Peyer's patch (tissue), 4 donors: ENCODE data around the gene NKD1. TPM values are rescaled to one million over a fixed set of nuclear protein-coding genes. Genes with fewer than 3 reads are reported as not detected.

Experiments
- DNase-seq, 3 donors: peaks; one replicate each; pipeline ENCODE4 v3.0.0-alpha.2; 2017 to 2019
- H3K27ac ChIP-seq, 4 donors: fragments of 200-600 bp; sonication (generic); one replicate each; pipeline ENCODE4 v1.5.1; 2016 to 2019
- H3K27me3 ChIP-seq, 2 donors: fragments of 200-600 bp; sonication (generic); one replicate each; pipeline ENCODE4 v1.5.1; 2019
- H3K36me3 ChIP-seq, 3 donors: fragments of 200-600 bp; sonication (generic); one replicate each; pipeline ENCODE4 v1.5.1; 2016 to 2019
- H3K4me1 ChIP-seq, 4 donors: fragments of 200-600 bp; sonication (generic); one replicate each; pipeline ENCODE4 v1.5.1; 2016 to 2019
- H3K4me3 ChIP-seq, 4 donors: fragments of 200-600 bp; sonication (generic); 1 replicate in 3 of 4; 2 replicates in 1 of 4; pipeline ENCODE4 v1.5.1; 2016 to 2019; ENCODE audit warnings: mild to moderate bottlenecking in 1 of 4
- H3K9me3 ChIP-seq, 4 donors: fragments of 200-600 bp; sonication (generic); one replicate each; pipeline ENCODE4 v1.5.1; 2016 to 2019; ENCODE audit warnings: mild to moderate bottlenecking in 1 of 4
- POLR2A ChIP-seq, 2 donors: fragments of 450-650 bp; IDR thresholded peaks; one replicate each; pipeline ENCODE4 v1.5.1; 2017; ENCODE audit warnings: antibody characterized with exemption in 2 of 2, mild to moderate bottlenecking in 2 of 2, moderate library complexity in 2 of 2
- total RNA-seq, 4 donors: library from RNA; depleted of rRNA; stranded (reverse); fragments of >200 nt; gene quantifications; one replicate each; pipeline ENCODE4 v1.1.0, GENCODE V29; 2016
- TF ChIP-seq, protein P1 (sequence below), 6 experiments: fragments of 450-650 bp in 4 of 6; fragments of 200-600 bp in 2 of 6; sonication (generic) in 1 of 6; IDR thresholded peaks; one replicate each; pipeline ENCODE4 v1.5.1; 2017 to 2019; ENCODE audit warnings: antibody characterized with exemption in 6 of 6, mild to moderate bottlenecking in 3 of 6, moderate library complexity in 1 of 6

The NKD1 gene
- total RNA-seq, 4 donors from 2014 or later: 1.7 to 4.0 (median 3.4) TPM

DNA sequence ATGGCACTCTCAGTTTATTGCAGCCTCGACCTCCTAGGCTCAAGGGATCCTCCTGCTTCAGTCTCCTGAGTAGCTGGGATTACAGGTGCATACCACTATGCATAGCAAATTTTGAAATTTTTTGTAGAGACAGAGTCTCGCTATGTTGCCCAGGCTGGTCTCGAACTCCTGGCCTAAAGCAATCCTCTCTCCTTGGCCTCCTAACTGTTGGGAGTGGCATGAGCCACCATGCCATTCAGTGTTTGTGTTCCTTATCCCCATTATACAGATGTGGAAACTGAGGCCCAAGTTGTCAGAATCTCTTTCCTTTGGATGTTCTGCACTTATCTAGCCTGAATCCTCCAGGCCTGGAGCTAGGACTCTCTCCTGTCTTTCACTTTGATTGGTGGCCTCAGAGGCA lies 40.8 kb upstream of the NKD1 start:
- no peaks in the 10 kb centered on the region for H3K9me3 ChIP-seq
- TF ChIP-seq POLR2A (IDR thresholded peaks at IDR 0.05): no peak
- TF ChIP-seq, protein P1, sequence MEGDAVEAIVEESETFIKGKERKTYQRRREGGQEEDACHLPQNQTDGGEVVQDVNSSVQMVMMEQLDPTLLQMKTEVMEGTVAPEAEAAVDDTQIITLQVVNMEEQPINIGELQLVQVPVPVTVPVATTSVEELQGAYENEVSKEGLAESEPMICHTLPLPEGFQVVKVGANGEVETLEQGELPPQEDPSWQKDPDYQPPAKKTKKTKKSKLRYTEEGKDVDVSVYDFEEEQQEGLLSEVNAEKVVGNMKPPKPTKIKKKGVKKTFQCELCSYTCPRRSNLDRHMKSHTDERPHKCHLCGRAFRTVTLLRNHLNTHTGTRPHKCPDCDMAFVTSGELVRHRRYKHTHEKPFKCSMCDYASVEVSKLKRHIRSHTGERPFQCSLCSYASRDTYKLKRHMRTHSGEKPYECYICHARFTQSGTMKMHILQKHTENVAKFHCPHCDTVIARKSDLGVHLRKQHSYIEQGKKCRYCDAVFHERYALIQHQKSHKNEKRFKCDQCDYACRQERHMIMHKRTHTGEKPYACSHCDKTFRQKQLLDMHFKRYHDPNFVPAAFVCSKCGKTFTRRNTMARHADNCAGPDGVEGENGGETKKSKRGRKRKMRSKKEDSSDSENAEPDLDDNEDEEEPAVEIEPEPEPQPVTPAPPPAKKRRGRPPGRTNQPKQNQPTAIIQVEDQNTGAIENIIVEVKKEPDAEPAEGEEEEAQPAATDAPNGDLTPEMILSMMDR (IDR thresholded peaks at IDR 0.05): no peak
- no peak overlapping the region for H3K4me3 ChIP-seq
- H3K36me3 ChIP-seq: no peaks in the 10 kb centered on the region
- no peak overlapping the region for H3K27ac ChIP-seq
- no peak for DNase-seq
- no peaks in the 10 kb centered on the region for H3K4me1 ChIP-seq
- H3K27me3 ChIP-seq: no peaks in the 10 kb centered on the region

DNA sequence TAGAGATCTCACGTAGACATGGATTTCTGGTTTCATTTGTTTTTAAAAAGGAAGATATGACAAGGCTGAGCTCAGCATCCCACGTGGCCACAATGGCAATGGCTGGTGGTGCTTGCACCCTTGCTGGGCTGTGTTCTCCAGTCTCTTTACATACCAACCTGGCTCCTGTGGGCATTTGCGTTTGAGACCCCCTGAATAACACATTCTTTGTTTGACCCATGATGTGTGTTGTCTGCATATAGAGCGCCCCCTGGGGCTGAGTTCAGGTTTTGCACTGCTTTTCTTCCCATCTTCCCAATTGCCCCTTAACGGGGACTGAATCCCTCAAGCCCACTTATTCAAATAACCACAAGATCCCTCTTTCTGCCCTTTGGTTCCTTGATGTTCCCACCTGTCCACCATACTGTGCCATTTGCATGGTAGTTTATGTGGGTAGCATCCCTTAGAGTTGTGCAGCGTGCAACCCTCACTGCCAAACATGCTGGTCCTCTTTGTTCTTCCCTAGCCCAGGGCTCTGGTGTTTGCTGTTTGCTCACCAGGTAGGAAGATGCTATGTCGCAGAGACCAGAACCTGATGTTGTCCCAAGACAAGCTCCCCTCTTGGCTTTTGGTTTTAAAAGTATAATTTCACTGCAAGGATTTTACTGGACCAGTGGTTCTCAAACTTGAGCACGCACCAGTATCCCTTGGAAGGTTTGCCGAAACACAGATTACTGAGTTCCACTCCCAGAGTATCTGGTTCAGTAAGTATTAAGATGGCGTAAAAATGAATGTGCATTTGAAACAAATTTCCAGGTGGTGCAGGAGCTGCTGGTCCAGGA lies 38.5 kb upstream of the NKD1 start:
- H3K4me3 ChIP-seq: no peak overlapping the region
- DNase-seq: peak in 2 of 3 donors; percentile 29 to 50
- H3K27me3 ChIP-seq: no peaks in the 10 kb centered on the region
- TF ChIP-seq, protein P1 (IDR thresholded peaks at IDR 0.05): peak in 4 of 6 experiments; percentile 31 to 48 (median 40)
- TF ChIP-seq POLR2A (IDR thresholded peaks at IDR 0.05): no peak
- no peaks in the 10 kb centered on the region for H3K4me1 ChIP-seq
- no peak overlapping the region for H3K27ac ChIP-seq
- H3K36me3 ChIP-seq: no peaks in the 10 kb centered on the region
- H3K9me3 ChIP-seq: no peaks in the 10 kb centered on the region

DNA sequence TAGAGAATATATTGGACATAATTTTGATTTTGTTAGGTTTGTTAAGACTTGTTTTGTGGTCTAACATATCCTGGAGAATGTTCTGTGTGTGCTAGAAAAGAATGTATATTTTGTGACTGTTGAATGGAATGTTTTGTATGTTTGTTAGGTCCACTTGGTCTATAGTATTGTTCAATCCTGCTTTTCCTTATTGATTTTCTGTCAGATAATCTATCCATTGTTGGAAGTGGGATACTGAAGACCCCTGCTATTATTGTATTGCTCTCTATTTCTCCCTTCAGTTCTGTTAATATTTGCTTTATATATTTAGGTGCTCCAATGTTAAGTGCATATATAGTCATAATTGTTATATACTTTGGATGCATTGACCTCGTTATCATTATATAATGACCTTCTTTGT lies 33.0 kb upstream of the NKD1 start:
- Histone ChIP-seq H3K4me3 (no peak overlapping the region), H3K27me3 (no peaks in the 10 kb centered on the region), H3K4me1 (no peaks in the 10 kb centered on the region), H3K9me3 (peaks cover 0 to 9% (median 0%) of the 10 kb centered on the region in 4 donors), H3K27ac (no peak overlapping the region), H3K36me3 (no peaks in the 10 kb centered on the region)
- no peak for TF ChIP-seq POLR2A (IDR thresholded peaks at IDR 0.05)
- TF ChIP-seq, protein P1 (IDR thresholded peaks at IDR 0.05): no peak
- no peak for DNase-seq

DNA sequence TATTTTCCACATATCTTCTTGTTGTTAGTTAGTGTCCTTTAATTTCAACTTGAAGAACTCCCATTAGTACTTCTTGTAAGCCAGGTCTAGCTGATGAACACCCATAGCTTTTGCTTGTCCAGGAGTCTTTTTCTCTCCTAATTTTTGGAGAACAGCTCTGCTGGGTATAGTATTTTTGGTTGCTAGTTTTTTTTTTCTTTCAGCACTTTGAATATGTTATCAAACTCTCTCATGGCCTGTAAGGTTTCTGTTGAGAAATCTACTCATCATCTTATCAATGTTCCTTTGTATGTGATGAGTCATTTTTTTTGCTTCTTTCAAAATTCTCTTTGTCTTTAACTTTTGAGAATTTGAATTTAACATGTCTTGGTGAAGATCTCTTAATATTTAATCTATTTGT lies 31.8 kb upstream of the NKD1 start:
- no peak for DNase-seq
- H3K4me3 ChIP-seq: no peak overlapping the region
- TF ChIP-seq, protein P1 (IDR thresholded peaks at IDR 0.05): no peak
- no peak for TF ChIP-seq POLR2A (IDR thresholded peaks at IDR 0.05)
- H3K27me3 ChIP-seq: no peaks in the 10 kb centered on the region
- peaks cover 0 to 9% (median 0%) of the 10 kb centered on the region in 4 donors for H3K9me3 ChIP-seq
- H3K36me3 ChIP-seq: no peaks in the 10 kb centered on the region
- H3K4me1 ChIP-seq: no peaks in the 10 kb centered on the region
- H3K27ac ChIP-seq: no peak overlapping the region

DNA sequence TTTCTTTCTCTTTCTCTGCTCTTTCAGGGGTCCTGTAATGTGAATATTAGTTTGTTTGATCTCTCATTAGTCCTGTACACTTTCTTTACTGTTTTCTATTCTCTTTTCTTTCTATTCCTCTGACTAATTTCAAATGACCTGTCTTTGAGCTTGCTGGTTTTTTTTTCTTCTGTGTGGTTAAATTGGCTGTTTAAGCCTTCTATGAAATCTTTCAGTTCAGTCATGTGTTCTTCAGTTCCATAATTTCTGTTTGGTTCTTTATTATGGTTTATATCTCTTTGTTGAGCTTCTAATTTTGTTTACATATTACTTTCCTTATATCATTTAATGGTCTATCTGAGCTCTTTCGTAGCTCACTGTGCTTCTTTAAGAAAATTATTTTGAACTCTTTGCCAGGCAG lies 31.3 kb upstream of the NKD1 start:
- Histone ChIP-seq H3K9me3 (peaks cover 0 to 9% (median 0%) of the 10 kb centered on the region in 4 donors), H3K27ac (no peak overlapping the region), H3K27me3 (no peaks in the 10 kb centered on the region), H3K4me1 (no peaks in the 10 kb centered on the region), H3K36me3 (no peaks in the 10 kb centered on the region), H3K4me3 (no peak overlapping the region)
- TF ChIP-seq, protein P1 (IDR thresholded peaks at IDR 0.05): no peak
- no peak for TF ChIP-seq POLR2A (IDR thresholded peaks at IDR 0.05)
- no peak for DNase-seq
